SK-N-SH (cell line): ENCODE results near the gene PARD3B. TPM values are rescaled to one million over a fixed set of nuclear protein-coding genes. Genes with fewer than 3 reads are reported as not detected.

Source experiments
- CTCF ChIA-PET: fragments of 300-600, 350-600 bp; formaldehyde crosslinking; extraction: SDS; loops from one replicate; lab custom pipeline; 2021; lab: Yijun Ruan, JAX
- POLR2A ChIA-PET: fragments of 350-600 bp; sonication (Branson Sonifier 250); formaldehyde crosslinking; extraction: SDS; loops from one replicate; lab custom pipeline; 2020; ENCODE audit warnings: antibody characterized with exemption, inconsistent platforms; lab: Yijun Ruan, JAX
- DNase-seq: peaks from one replicate; pipeline ENCODE4 v3.0.0; 2012
- H2AFZ ChIP-seq: fragments of 200-600 bp; sonication (generic); 2 replicates; pipeline ENCODE4 v1.8.1; 2016; ENCODE audit warnings: antibody characterized with exemption, mild to moderate bottlenecking, low read depth
- H3F3A ChIP-seq: fragments of 200-600 bp; sonication (generic); replicated peaks from 2 replicates; pipeline ENCODE3; 2016; ENCODE audit warnings: antibody characterized with exemption, mild to moderate bottlenecking; ENCODE audit not compliant: insufficient read depth
- H3K27ac ChIP-seq, 2 experiments: fragments of 200-500 bp in 1 of 2; fragments of 200-600 bp in 1 of 2; sonication (Bioruptor generic) in 1 of 2; sonication (generic), shearing (Covaris generic) in 1 of 2; 2 replicates each; pipeline versions ENCODE4 v1.5.1 to v1.6.1; 2014 to 2016; ENCODE audit warnings: low read depth in 2 of 2, inconsistent platforms in 1 of 2, low read length in 1 of 2, mild to moderate bottlenecking in 1 of 2, mixed read lengths in 1 of 2
- H3K27me3 ChIP-seq: fragments of 200-600 bp; sonication (generic), shearing (Covaris generic); 2 replicates; pipeline ENCODE4 v1.6.1; 2016; ENCODE audit warnings: mixed run types; ENCODE audit not compliant: insufficient read depth
- H3K36me3 ChIP-seq, 2 experiments: fragments of 200-500 bp in 1 of 2; fragments of 200-600 bp in 1 of 2; sonication (Bioruptor generic) in 1 of 2; sonication (generic) in 1 of 2; replicated peaks in 1 of 2; 2 replicates each; pipeline versions ENCODE3 to v1.5.1; 2014 to 2016; ENCODE audit warnings: low read length in 1 of 2, mild to moderate bottlenecking in 1 of 2; ENCODE audit not compliant: insufficient read depth in 2 of 2, control insufficient read depth in 1 of 2
- H3K4me1 ChIP-seq, 2 experiments: fragments of 200-500 bp in 1 of 2; fragments of 200-600 bp in 1 of 2; sonication (Bioruptor generic) in 1 of 2; sonication (generic), shearing (Covaris generic) in 1 of 2; 2 replicates each; pipeline versions ENCODE4 v1.5.1 to v1.6.1; 2014 to 2016; ENCODE audit warnings: low read depth in 1 of 2, low read length in 1 of 2, mixed run types in 1 of 2; ENCODE audit not compliant: insufficient read depth in 2 of 2, control insufficient read depth in 1 of 2
- H3K4me2 ChIP-seq: fragments of 200-600 bp; sonication (generic), shearing (Covaris generic); 2 replicates; pipeline ENCODE4 v1.6.1; 2017; ENCODE audit warnings: mixed run types
- H3K4me3 ChIP-seq, 2 experiments: fragments of 200-500 bp in 1 of 2; fragments of 200-600 bp in 1 of 2; sonication (Bioruptor generic) in 1 of 2; sonication (generic), shearing (Covaris generic) in 1 of 2; 2 replicates each; pipeline versions ENCODE4 v1.5.1 to v1.8.1; 2014 to 2016; ENCODE audit warnings: low read depth in 2 of 2, inconsistent platforms in 1 of 2, low read length in 1 of 2, mild to moderate bottlenecking in 1 of 2, mixed read lengths in 1 of 2, moderate library complexity in 1 of 2
- H3K79me2 ChIP-seq: fragments of 200-600 bp; sonication (generic); 2 replicates; pipeline ENCODE4 v1.8.1; 2017; ENCODE audit warnings: mild to moderate bottlenecking; ENCODE audit not compliant: insufficient read depth
- H3K9ac ChIP-seq: fragments of 200-600 bp; sonication (generic); 2 replicates; pipeline ENCODE4 v1.6.1; 2017; ENCODE audit warnings: mixed run types
- H3K9me2 ChIP-seq: fragments of 200-600 bp; sonication (generic); 2 replicates; pipeline ENCODE4 v1.6.1; 2017; ENCODE audit warnings: mixed run types
- H3K9me3 ChIP-seq: fragments of 200-600 bp; sonication (generic); 2 replicates; pipeline ENCODE4 v1.6.1; 2017; ENCODE audit warnings: mixed run types, mild to moderate bottlenecking, moderate library complexity
- H4K20me1 ChIP-seq: fragments of 200-600 bp; sonication (generic); 2 replicates; pipeline ENCODE4 v1.6.1; 2017; ENCODE audit warnings: mild to moderate bottlenecking, mixed run types; ENCODE audit not compliant: insufficient read depth
- ELF1 ChIP-seq: IDR thresholded peaks from 2 replicates; pipeline ENCODE4 v1.4.0; 2012
- EP300 ChIP-seq, 2 experiments: IDR thresholded peaks; 2 replicates each; pipeline versions ENCODE4 v1.4.0 to v1.6.1; 2012; ENCODE audit warnings: borderline replicate concordance in 1 of 2, low read depth in 1 of 2, low read length in 1 of 2
- EZH2phosphoT487 ChIP-seq: fragments of 200-600 bp; sonication (generic); IDR thresholded peaks from 2 replicates; pipeline ENCODE4 v1.6.1; 2017; ENCODE audit warnings: low read depth, mixed run types, mild to moderate bottlenecking, antibody characterized with exemption, moderate library complexity, borderline replicate concordance
- FOSL2 ChIP-seq: IDR thresholded peaks from 2 replicates; pipeline ENCODE4 v1.4.0; 2012; ENCODE audit warnings: low read depth, mild to moderate bottlenecking, moderate library complexity, borderline replicate concordance
- FOXM1 ChIP-seq: IDR thresholded peaks from 2 replicates; pipeline ENCODE4 v1.4.0; 2012; ENCODE audit warnings: low read depth, mild to moderate bottlenecking
- GABPA ChIP-seq: IDR thresholded peaks from 2 replicates; pipeline ENCODE4 v1.4.0; 2012; ENCODE audit warnings: low read depth, mild to moderate bottlenecking
- GATA2 ChIP-seq: sonication (generic); formaldehyde crosslinking; IDR thresholded peaks from 2 replicates; pipeline ENCODE4 v1.5.0; 2020; ENCODE audit warnings: mild to moderate bottlenecking, missing genetic modification reagents
- IRF3 ChIP-seq: fragments of 150-350 bp; IDR thresholded peaks from 2 replicates; pipeline ENCODE4 v1.6.1; 2016; ENCODE audit warnings: mild to moderate bottlenecking, low read depth, low read length
- PBX3 ChIP-seq: IDR thresholded peaks from 2 replicates; pipeline ENCODE4; 2012
- POLR2AphosphoS5 ChIP-seq: IDR thresholded peaks from 2 replicates; pipeline ENCODE4 v1.6.1; 2012; ENCODE audit warnings: low read depth, low read length
- RCOR1 ChIP-seq: fragments of 150-350 bp; IDR thresholded peaks from 2 replicates; pipeline ENCODE4 v1.6.1; 2017; ENCODE audit warnings: antibody characterized with exemption, low read length
- REST ChIP-seq: IDR thresholded peaks from 2 replicates; pipeline ENCODE4 v1.6.1; 2012; ENCODE audit warnings: mild to moderate bottlenecking, low read depth, low read length, moderate library complexity
- USF1 ChIP-seq: IDR thresholded peaks from 2 replicates; pipeline ENCODE4 v1.4.0; 2012; ENCODE audit warnings: low read depth, borderline replicate concordance
- USF2 ChIP-seq: fragments of 150-350 bp; IDR thresholded peaks from 2 replicates; pipeline ENCODE4 v1.6.1; 2017; ENCODE audit warnings: antibody characterized with exemption, low read length, low read depth, borderline replicate concordance
- ZBTB33 ChIP-seq: IDR thresholded peaks from 2 replicates; pipeline ENCODE4 v1.4.0; 2012; ENCODE audit warnings: low read depth, borderline replicate concordance
- WGBS: methylation state at CpG from one replicate; pipeline ENCODE4 v1.1.6; 2017; ENCODE audit warnings: low lambda C conversion rate; 5-methylcytosine and 5-hydroxymethylcytosine counted together
- polyA plus RNA-seq, 3 experiments: library from polyadenylated mRNA; depleted of rRNA; stranded (reverse); fragments of >200 nt; gene quantifications; 2 replicates each; pipeline ENCODE4 v1.2.3, GENCODE V29; 2012

The PARD3B gene
- polyA plus RNA-seq, 1 of the 3 experiments (the other 2 are of a cell fraction) = 0.87 TPM

- DNase-seq = no peak
- 88% methylated on average over 6 of the region's 6 CpGs for WGBS
- Histone ChIP-seq H3K4me2 (no peak overlapping the region), H3K9me3 (no peaks in the 10 kb centered on the region), H3K4me3 (no peak overlapping the region), H3K9ac (no peak overlapping the region), H2AFZ (no peak overlapping the region), H3K9me2 (no peaks in the 10 kb centered on the region), H3F3A (no peaks in the 10 kb centered on the region), H3K27ac (no peak overlapping the region), H3K79me2 (no peaks in the 10 kb centered on the region), H4K20me1 (no peaks in the 10 kb centered on the region), H3K27me3 (no peaks in the 10 kb centered on the region), H3K36me3 (no peaks in the 10 kb centered on the region), H3K4me1 (peaks cover 0 to 3% of the 10 kb centered on the region in 2 experiments; a peak in 2 of 4 replicates)
- ChIA-PET POLR2A (no interaction called here), CTCF (interaction anchor here (0.5 to 0.9 kb wide), 3 partner anchors 19 to 309 kb away, joined by 3 to 4 read pairs (median 3); no protein-coding TSS in a partner anchor)
- no peak for TF ChIP-seq ELF1
Measured at GRCh38 chr2:205366336-205367060, 821.2 kb downstream of the PARD3B start.

GRCh38 chr2:205367331-205367935 is 822.2 kb downstream of the PARD3B start:
- ChIA-PET POLR2A (no interaction called here), CTCF (no interaction called here)
- Histone ChIP-seq H3K27ac (no peak overlapping the region), H3K27me3 (no peaks in the 10 kb centered on the region), H3K9me2 (no peaks in the 10 kb centered on the region), H3F3A (no peaks in the 10 kb centered on the region), H3K4me2 (no peak overlapping the region), H3K9ac (no peak overlapping the region), H4K20me1 (no peaks in the 10 kb centered on the region), H3K79me2 (no peaks in the 10 kb centered on the region), H3K4me1 (peaks cover 0 to 3% of the 10 kb centered on the region in 2 experiments; a peak in 1 of 4 replicates), H3K4me3 (no peak overlapping the region), H3K36me3 (no peaks in the 10 kb centered on the region), H2AFZ (no peak overlapping the region), H3K9me3 (no peaks in the 10 kb centered on the region)
- no peak for DNase-seq
- TF ChIP-seq EZH2phosphoT487 = no peak
- TF ChIP-seq ELF1 = no peak
- no peak for TF ChIP-seq EP300 (IDR thresholded peaks at IDR 0.05; ENCODE audit: borderline replicate concordance in 1 of 2, low read depth in 1 of 2, low read length in 1 of 2)
- no peak for TF ChIP-seq POLR2AphosphoS5
- no peak for TF ChIP-seq ZBTB33
- no peak for TF ChIP-seq FOSL2
- TF ChIP-seq PBX3 = no peak
- no peak for TF ChIP-seq FOXM1
- TF ChIP-seq REST = no peak
- TF ChIP-seq GABPA = no peak
- TF ChIP-seq GATA2 (CRISPR knock-in tag) = no peak
- TF ChIP-seq RCOR1 = no peak
- no peak for TF ChIP-seq USF1
- no peak for TF ChIP-seq USF2
- TF ChIP-seq IRF3 = no peak
- 90% methylated on average over 2 of the region's 2 CpGs for WGBS
